Measurements from ENCODE around the gene GRK3. TPM values are rescaled to one million over a fixed set of nuclear protein-coding genes. Genes with fewer than 3 reads are reported as not detected.

The GRK3 gene
- total RNA-seq, 1 donor from 2014 or later, result 1.1 TPM

DNA sequence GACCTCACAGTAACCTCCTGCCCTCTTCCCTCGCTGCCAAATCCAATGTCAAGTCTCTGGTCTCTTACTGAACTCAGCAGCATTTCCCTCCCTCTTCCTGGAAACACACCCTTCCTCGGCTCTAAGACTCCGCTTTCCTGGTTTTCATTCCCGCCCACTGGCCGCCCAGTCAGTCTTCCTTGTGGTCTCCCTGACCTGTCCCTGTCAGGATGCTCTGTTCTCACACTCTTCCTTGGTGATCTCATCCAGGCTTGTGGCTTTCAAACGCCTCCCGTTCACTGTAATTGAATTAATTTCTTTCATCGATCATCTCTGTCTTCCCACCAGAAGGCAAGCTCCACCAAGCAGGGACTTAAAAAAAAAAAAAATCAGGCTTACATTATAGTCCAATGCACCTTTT lies 211.1 kb downstream of the GRK3 start:
- no peak for DNase-seq (ENCODE audit: extremely low spot score, unreplicated experiment)
- Mint-ChIP-seq H3K4me3 (ENCODE audit: unreplicated experiment) (no peak overlapping the region), H3K9me3 (ENCODE audit: unreplicated experiment) (no peaks in the 10 kb centered on the region), H3K4me1 (ENCODE audit: unreplicated experiment) (no peaks in the 10 kb centered on the region), H3K27ac (ENCODE audit: unreplicated experiment) (no peak overlapping the region), H3K27me3 (ENCODE audit: unreplicated experiment) (peaks cover 5% of the 10 kb centered on the region), H3K36me3 (ENCODE audit: unreplicated experiment) (no peaks in the 10 kb centered on the region)
- TF ChIP-seq CTCF (IDR thresholded peaks at IDR 0.05), result no peak

DNA sequence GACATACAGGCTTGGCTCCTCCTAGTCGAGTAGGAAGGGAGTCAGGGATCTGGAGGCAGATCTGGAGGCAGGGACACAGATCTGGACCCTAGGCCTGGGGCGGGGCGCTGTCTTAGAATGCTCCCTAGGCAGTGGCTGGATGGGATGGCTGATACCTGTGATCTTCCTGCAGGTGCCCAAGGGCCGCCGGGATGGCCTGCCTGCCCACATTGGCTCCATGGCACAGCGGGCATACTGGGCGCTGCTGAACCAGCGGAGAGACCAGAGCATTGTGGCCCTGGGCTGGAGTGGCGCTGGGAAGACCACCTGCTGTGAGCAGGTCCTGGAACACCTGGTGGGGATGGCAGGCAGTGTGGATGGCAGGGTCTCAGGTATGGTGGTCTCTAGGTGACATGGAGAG lies 212.9 kb downstream of the GRK3 start:
- no peak for TF ChIP-seq CTCF (IDR thresholded peaks at IDR 0.05)
- no peak for DNase-seq (ENCODE audit: extremely low spot score, unreplicated experiment)
- no peak overlapping the region for H3K4me3 Mint-ChIP-seq (ENCODE audit: unreplicated experiment)
- no peak overlapping the region for H3K27ac Mint-ChIP-seq (ENCODE audit: unreplicated experiment)
- peaks cover 2% of the 10 kb centered on the region for H3K27me3 Mint-ChIP-seq (ENCODE audit: unreplicated experiment)
- H3K4me1 Mint-ChIP-seq (ENCODE audit: unreplicated experiment), result no peaks in the 10 kb centered on the region
- H3K9me3 Mint-ChIP-seq (ENCODE audit: unreplicated experiment), result no peaks in the 10 kb centered on the region
- H3K36me3 Mint-ChIP-seq (ENCODE audit: unreplicated experiment), result no peaks in the 10 kb centered on the region

- no peak overlapping the region for H3K4me3 Mint-ChIP-seq (ENCODE audit: unreplicated experiment)
- no peaks in the 10 kb centered on the region for H3K4me1 Mint-ChIP-seq (ENCODE audit: unreplicated experiment)
- no peak for DNase-seq (ENCODE audit: extremely low spot score, unreplicated experiment)
- peaks cover 2% of the 10 kb centered on the region for H3K27me3 Mint-ChIP-seq (ENCODE audit: unreplicated experiment)
- no peaks in the 10 kb centered on the region for H3K36me3 Mint-ChIP-seq (ENCODE audit: unreplicated experiment)
- no peak overlapping the region for H3K27ac Mint-ChIP-seq (ENCODE audit: unreplicated experiment)
- H3K9me3 Mint-ChIP-seq (ENCODE audit: unreplicated experiment), result no peaks in the 10 kb centered on the region
- TF ChIP-seq CTCF (IDR thresholded peaks at IDR 0.05), result peak; percentile 56
These were observed 213.4 kb downstream of the GRK3 start for GRCh38 chr22:25777870-25778269.

Other genes with a start within 250 kb of the GRK3 start
- gene MYO18B, start 177.5 kb downstream of the GRK3 start, total RNA-seq, result not detected in 2 replicates

Measured in osteocyte (in vitro differentiated cells).